GM12891 (cell line): ENCODE measurements around the gene MTMR12.

Experiments
- POLR2A ChIP-seq: IDR thresholded peaks from 2 replicates; pipeline ENCODE4 v1.6.1; 2011; ENCODE audit warnings: low read depth, low read length, control low read depth
- POLR2AphosphoS5 ChIP-seq: IDR thresholded peaks from 2 replicates; pipeline ENCODE4 v1.6.1; 2011; ENCODE audit warnings: low read depth, low read length, control low read depth
- POU2F2 ChIP-seq: IDR thresholded peaks from 2 replicates; pipeline ENCODE4 v1.6.1; 2011; ENCODE audit warnings: low read depth, mild to moderate bottlenecking, control low read depth, low read length, moderate library complexity
- SPI1 ChIP-seq: IDR thresholded peaks from 2 replicates; pipeline ENCODE4 v1.6.1; 2011; ENCODE audit warnings: low read depth, low read length, control low read depth
- TAF1 ChIP-seq: IDR thresholded peaks from 2 replicates; pipeline ENCODE4 v1.6.1; 2011; ENCODE audit warnings: low read depth, low read length, control low read depth

DNA sequence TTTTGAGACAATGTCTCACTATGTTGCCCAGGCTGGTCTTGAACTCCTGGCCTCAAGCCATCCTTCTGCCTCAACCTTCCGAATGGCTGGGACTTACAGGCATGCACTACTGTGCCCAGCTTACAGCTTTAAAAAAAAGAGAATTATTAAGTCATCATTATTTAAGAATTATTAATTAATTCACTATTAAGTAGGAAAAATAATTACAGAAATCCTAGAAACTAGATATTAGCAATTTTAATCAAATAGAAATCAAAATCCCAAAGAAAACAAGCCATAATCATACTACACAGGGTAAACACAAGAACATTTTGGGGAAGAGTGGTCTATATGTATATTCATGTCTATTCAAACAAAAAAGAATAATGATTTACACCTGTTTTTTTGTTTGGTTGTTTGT is 19.6 kb upstream of the MTMR12 start:
- TF ChIP-seq TAF1 (no peak), POLR2AphosphoS5 (no peak), POLR2A (no peak), POU2F2 (no peak), SPI1 (no peak)
